ENCODE measurements around the gene PRR11.
"Not testable (repeated sequence)": the region's sequence is repeated elsewhere in the genome, so short reads cannot be mapped to it uniquely, and the experiment has no call there.

Gene PRR11

DNA sequence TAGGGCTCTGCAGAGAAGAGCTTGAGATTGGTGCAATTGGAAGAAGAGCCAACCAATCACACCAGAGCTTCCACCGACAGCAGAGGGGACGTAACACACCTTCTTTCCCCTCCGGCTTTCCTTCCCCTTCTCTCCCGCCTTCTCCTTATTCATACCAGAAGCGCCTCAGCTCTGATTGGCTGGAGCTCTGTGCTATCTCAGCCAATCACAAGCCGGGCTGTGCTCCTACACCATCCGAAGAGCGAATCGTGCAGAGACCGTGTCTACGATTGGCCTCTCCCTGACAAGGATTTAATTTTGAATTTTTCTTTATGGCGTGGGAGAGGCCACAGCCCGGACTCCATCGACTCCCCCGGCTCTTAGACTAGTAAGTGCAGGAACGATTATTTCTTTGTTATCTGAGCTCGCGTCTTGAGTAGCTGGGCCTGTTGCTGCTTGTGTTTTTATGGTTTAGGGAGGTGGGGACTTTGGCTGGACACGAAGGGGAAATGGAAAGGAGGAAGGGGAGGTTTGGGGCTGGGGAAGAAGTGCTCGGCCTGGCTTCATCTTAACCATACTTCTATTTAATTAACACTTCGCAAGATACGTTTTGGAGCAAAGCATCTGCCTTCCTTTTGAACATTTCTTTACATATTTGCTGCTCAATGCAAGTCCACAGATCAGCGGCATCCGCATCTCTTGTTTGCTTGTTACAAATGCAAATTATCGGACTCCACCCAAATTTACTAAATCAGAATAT lies at the start of gene PRR11:
Gene PRR11, plus strand, starts transcription at position 308 of the 739 bp plus-strand sequence. CDS start 14,007 bp downstream, outside the sequence.
- DNase-seq (ENCODE audit: low read depth): peak; percentile 89

DNA sequence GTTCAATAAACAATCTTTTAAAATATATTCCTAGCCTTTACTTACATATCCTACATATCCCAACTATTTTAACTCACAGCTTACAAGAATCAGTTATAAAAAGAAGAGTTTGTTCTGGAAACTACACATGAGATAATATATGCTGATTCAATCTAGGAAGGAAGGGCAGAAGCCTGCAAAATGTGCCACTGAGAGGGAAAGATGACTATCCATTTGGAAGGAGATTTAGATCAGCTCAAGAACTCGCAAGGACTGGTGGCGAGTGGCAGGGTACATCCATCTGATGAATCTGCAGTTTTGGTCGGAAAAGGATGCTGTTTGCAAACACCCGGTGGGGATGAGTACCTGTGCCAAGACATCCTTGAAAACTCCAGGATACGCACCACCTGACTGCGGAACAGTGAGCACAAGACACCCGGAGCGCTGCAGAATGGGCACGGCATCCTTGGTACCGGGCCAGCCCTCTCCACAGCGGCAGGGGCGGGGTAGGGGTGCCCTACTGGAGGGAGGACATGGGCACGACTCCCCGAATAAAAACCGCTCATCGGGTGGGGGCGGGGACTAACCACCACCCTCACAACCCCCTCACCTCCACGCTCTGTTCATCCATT lies 49.6 kb upstream of the PRR11 start:
- DNase-seq (ENCODE audit: low read depth): peak; percentile 56

GRCh38 chr17:59106463-59107305 lies 48.9 kb upstream of the PRR11 start, which contains the start of gene TRIM37:
Gene TRIM37 (minus strand): TSS chr17:59106880. CDS start chr17:59106461, 419 bp downstream.
- DNase-seq (ENCODE audit: low read depth): peak; percentile 98

DNA sequence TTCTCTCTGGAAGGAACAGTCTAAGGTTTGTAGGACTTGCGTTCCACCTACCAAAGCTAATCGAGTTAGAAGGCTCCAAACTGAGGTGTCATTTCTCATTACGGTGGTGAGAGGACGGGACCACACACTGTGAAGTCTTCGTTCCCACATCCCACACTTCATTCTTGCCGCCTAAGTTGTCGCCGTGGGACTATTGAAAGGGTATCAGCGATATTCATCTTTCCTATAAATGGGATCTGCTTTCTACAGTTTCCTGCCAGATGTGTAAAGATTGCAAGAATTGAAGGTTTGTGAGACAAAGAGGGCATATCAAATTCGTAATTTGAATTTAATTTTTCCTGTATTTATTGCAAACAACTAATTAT lies 48.3 kb upstream of the PRR11 start:
- no peak for DNase-seq (ENCODE audit: low read depth)

DNA sequence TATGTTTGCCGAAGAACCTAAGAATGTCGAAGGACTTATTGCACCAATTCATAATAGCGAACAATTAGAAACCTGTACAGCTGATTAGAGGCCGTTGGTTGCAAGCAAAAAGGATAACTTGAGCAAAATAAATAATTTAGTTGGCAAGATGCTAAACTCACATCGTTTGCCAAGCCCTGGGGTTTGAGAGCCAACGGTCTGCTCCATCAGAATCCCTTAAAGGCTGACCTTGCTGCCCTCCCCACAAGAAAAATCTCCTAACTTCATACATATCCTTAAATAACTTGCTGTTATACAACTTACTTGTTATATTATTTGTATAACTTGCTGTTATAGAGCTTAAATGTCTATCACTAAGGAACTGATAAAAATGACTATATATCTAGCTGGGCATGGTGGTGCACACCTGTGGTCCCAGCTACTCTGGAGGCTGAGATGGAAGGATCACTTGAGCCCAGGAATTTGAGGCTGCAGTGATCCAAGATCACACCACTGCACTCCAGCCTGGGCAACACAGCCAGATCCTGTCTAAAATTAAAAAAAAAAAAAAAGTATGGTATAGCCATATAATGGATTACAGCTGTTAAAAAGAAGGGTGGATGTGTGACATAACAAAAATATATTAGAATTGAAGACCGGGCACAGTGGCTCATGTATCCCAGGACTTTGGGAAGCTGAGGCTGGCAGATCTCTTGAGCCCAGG lies 47.0 kb upstream of the PRR11 start:
- DNase-seq (ENCODE audit: low read depth): no peak

- no peak for DNase-seq (ENCODE audit: low read depth)
Observed at GRCh38 chr17:59110973-59111372, 44.6 kb upstream of the PRR11 start.

DNA sequence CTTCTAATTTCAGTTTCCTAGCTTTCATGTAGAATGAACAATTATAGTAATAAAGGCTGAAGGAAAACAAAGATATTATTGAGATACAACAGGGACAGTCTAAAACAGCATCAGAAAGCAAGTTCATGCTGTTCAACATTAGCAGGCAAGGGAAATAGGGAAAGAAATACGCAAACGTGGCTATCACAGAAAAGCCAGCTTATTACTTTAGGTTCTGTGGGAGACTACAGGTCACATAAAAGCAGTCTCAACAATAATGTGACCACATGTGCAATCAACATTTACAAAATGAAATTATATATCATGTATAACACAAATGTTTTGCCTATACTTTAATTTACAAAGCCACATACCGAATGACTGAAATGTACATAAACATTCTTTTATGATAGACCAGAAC lies 44.0 kb upstream of the PRR11 start:
- DNase-seq (ENCODE audit: low read depth): no peak

GRCh38 chr17:59115474-59115873 lies 40.1 kb upstream of the PRR11 start:
- DNase-seq (ENCODE audit: low read depth): no peak

GRCh38 chr17:59121901-59122480 lies 33.6 kb upstream of the PRR11 start:
- no peak for DNase-seq (ENCODE audit: low read depth)

DNA sequence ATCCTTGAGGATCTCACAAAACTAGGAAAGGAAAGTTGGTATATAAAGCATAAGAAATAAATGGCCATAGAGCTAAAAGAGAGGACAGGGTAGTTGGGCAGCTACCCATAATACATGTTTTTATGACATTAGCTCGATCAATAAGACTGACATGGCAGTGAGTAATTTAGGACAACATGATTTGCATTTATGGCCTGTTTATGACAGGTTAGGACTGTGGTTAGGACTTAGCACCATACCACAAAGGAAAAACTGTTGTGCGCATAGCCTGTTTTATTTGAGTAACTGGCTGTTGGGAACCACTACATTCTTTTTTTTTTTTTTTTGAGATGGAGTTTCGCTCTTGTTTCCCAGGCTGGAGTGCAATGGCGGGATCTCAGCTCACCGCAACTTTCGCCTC lies 30.9 kb upstream of the PRR11 start:
- no peak for DNase-seq (ENCODE audit: low read depth)

- DNase-seq (ENCODE audit: low read depth): no peak
Observed at GRCh38 chr17:59126809-59127417, 28.6 kb upstream of the PRR11 start.

DNA sequence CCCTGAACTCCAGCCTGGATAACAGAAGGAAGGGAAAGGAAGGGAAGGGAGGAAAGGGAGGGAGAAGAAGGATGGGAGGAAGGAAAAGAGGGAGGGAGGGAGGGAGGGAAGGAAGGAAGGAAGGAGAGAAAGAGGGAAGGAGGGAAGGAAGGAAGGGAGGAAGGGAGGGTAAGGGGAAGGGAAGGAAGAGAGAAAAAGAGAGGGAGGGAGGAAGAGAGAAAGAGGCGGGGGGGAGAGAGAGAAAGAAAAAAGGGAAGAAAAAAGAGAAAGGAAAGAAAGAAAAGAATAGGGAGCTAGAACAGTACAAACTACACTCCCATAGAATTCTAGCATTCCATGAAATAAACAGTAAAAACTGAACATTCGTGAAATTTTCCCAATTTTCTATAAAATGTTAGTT lies 25.7 kb upstream of the PRR11 start:
- no peak for DNase-seq (ENCODE audit: low read depth)

GRCh38 chr17:59131131-59131530 lies 24.4 kb upstream of the PRR11 start:
- no peak for DNase-seq (ENCODE audit: low read depth)

DNA sequence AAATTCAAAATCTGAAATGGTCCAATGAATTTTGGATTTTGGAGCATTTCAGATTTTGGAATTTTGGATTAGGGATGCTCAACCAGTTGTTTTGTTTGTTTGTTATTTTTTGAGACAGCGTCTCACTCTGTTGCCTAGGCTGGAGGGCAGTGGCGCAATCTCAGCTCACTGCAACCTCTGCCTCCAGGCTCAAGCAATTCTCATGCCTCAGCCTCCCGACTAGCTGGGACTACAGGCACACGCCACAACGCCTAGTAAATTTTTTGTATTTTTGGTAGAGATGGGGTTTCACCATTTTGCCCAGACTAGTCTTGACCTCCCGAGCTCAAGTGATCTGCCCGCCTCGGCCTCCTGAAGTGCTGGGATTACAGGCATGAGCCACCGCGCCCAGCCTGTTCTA lies 17.2 kb upstream of the PRR11 start:
- not testable (repeated sequence) for DNase-seq (ENCODE audit: low read depth)

- DNase-seq (ENCODE audit: low read depth): no peak
Observed at GRCh38 chr17:59139939-59140338, 15.6 kb upstream of the PRR11 start.

- DNase-seq (ENCODE audit: low read depth): no peak
Observed at GRCh38 chr17:59141860-59142259, 13.7 kb upstream of the PRR11 start.

GRCh38 chr17:59145571-59146096 lies 9.9 kb upstream of the PRR11 start:
- no peak for DNase-seq (ENCODE audit: low read depth)

GRCh38 chr17:59149051-59149450 lies 6.5 kb upstream of the PRR11 start:
- DNase-seq (ENCODE audit: low read depth): no peak

- DNase-seq (ENCODE audit: low read depth): no peak
Observed at GRCh38 chr17:59149841-59150511, 5.6 kb upstream of the PRR11 start.

GRCh38 chr17:59151006-59151405 lies 4.5 kb upstream of the PRR11 start:
- no peak for DNase-seq (ENCODE audit: low read depth)

DNA sequence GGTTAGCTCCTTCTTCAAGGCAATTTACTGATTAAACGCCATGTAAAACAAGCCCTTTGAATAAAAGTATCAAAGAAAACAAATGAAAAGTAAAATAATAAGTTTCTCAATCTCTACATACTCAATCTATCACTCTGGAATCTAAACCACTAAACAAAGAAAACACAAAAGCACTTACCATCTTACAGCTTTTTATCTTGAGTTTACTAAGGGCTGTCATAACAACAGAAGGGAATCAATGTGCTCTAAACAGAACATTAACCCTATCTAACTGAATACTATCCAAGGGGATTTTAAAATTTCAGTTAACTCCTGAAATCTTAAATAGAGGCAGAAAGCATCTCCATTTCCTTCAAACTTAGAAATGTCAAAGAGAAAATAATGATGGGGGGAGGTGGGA lies 4.0 kb upstream of the PRR11 start:
- no peak for DNase-seq (ENCODE audit: low read depth)
